Hematopoietic multipotent progenitor cell treated with erythropoietin and hydrocortisone succinate and interleukin-3 and kit ligand, for 17 days (in vitro differentiated cells): ENCODE results near the gene TNRC18.

Source experiments
- DNase-seq: peaks from one replicate; pipeline ENCODE4 v3.0.0-alpha.2; 2015; ENCODE audit warnings: low spot score

TNRC18 gene

DNA sequence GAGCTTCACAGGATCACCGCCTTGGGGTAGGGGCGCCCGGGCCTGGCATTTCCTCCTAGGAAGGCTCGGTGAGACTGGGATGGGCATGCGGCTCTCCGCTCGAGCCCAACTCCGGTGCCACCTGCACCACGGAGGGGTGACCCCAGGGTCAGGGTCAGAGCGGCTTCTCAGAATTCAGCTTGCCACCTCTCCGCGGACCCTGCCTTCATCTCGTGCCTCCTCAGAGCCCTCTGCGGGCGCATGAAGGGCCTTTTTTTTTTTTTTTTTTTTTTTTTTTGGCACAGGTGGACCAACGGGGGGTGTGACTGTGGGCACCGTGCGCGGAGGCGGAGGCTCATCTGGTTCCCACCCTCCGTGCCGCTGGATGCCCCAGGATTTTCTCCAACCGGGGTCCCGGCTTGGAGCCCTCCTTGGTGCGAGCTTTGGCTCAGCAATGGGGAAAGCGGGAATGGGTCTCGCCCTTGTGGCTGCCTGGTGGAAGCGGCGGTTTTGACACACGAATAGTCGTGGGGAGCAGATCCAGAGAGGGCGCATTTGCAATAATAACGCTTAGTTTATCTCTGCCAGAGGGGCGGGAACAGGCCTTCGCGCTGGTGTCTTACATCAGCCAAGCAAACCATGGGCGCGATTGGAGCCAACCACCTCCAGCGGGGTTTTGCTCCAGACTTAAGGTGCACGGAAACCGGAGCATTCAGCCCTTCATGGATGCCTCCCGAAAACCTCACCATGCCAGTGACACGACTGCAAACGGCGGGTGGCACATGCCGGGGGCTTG, 5.0 kb upstream of the TNRC18 start:
- DNase-seq, result peak; percentile 60

DNA sequence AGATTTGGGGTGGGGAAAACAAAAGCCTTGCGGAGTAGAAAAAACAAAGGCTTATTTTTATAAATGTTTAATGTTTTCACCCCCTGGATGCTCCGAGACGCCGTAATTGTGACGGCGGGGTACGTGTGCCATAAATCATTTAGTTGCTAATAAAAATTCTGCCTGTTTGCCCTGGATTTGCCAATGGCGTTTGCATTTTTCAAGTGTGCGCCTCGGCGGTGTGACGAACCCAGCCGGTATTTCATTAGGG, 2.5 kb upstream of the TNRC18 start:
- no peak for DNase-seq

GRCh38 chr7:5425507-5426225, 2.0 kb upstream of the TNRC18 start:
- peak; percentile 13 for DNase-seq

DNA sequence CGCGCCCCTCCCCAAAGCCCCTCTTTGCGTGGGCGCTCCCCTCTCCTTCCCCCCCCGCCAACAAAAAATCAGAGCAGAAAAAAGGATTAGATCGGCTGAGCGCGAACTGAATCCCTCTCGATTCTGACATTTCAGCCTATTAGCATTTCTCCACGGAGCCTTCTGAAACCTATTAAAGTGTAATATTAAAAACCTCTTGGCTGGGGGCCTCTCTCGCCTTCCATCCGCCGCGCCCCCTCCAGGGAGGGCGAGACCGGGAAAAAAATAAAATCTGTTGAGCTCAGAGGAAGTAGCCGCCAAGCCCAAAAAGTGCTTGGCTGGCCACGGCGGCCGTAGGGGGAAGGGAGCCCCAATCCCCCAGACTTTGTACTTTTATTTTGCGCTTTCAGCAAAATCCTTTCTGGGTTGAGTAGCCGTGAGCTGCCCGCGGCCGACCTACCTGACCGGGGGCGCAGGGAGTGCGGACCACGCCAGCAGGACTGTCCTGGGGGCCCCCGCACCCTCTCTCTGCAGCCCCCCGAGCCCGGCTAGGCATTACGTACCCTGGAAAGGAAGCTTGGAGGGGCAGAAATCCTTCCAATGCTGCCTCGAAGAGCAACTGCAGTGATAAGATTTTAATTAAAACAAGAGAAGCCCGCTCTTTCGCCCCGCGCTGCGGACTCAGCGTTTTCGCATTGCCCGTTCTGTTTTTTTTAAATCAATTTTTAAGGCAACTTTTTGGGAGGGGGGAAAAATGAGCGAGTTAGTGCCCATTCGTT, 1.3 kb upstream of the TNRC18 start:
- no peak for DNase-seq

- peak; percentile 68 for DNase-seq
These were observed 528 bp upstream of the TNRC18 start for GRCh38 chr7:5423976-5424748.

DNA sequence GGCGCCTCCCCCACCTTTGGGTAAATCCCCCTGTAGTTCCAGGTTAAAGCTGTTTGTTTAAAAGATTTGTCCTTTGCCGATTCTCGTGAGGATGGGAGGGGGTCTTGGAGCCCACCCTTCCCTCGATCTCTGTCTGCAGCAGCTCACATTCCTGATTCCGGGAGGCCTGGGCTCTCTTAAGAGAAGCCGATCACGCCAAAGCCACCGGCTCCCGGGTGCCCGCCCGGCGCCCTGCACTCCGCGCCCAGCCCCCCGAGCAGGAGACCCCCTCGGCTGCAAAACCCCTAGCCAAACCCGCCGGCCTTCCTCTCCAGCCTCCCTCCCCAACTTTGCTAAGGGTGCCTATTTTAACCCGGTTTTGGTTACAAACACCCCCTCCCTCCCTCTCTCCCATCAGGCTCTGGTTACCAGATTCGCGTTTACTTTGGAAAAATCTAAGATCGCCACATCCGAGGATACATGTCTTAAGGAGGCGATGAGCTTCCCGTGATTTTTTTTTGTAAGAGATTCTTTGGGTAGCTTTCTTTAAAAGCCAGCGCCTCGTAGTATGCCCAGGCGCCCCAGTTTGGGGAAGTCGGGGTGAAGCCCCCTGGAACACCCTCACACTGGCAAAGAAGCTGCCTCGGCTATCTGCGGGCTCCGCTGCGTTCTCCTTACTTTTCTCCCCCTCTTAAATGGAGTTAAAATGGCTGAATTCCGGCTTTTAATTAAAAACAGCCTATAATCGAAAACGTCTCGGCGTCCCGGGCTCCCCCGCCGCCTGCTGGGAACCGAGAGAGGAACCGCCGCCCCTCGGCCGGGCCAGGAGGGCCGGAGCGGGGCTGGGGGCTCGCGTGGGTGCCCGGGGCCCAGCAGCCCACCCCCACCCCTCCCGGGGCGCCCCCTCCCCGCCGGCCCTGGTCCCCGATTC, 983 bp downstream of the TNRC18 start:
- DNase-seq, result no peak

DNA sequence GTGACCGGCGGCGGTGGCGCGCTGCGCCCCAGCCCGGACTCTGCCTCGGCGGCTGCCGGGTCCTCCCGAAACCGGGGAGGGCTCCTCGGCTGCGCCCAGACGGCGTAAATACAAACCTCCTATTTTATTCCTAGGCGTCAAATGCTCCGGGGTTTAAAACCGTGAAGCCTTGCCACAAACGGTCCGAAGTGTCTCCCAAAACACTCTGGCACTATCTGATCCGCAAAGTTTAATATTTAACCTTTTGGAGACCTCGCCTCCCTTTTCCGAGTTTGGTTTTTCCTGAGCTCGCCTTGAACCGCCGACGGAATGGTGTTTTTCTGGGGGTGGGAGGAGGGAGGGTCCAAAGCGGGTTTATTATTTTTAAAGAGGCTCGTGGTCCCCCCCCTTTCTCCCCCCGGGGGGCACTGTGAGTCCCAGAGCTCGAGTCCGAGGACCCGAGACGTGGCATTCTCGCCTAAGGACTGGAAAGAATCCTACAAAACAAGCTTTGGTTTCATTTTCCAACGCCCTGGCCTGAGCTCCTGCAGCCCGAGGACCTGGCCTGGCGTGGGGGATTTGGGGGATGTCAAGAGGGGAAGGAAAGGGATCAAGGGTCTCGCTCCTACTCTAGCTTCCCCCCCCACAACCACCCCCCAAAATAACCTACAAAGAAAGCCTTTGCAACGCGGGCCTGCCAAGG, 1.8 kb downstream of the TNRC18 start:
- DNase-seq, result peak; percentile 14

DNA sequence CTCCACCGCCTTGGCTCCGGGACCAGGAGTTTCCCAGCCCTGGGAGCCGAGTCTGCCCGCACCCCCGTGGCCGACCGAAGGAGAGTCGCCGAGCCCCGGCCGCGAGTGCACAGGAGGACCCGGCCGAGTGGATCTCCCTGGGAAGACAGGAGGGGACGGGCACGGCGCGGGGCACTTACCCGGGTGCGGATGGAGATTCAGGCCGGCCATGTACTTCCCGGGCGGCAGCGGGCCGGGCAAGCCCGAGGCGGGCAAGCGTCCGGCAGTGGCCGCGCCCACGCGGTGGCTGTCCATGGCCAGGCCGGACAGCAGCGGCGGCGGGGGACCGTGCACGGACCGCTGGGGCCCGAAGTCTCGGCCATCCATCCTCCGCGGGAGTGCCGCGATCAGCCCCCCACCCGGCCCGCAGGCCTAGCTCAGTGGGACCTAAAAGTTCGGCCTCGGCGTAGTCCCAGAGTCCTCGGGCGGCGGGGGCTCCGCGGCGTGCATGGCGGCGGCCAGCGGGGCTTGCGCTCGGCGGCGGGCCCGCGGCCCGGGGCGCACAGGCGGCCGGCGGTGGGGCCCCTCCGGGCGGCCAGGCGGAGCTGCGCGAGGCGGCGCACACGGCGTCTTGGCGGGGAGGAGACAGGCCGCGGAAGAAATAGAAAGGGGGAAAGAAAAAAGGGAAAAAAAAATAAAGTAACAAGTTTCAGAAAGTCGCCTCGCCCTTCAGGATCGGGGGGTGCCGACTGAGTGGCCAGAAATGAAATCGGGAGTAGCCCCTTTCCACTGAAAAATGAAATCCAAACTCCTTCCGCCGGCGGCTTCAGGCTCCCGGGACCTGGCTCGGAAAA, 2.5 kb downstream of the TNRC18 start:
- DNase-seq, result no peak

- no peak for DNase-seq
These were observed 3.4 kb downstream of the TNRC18 start for GRCh38 chr7:5420067-5420880.

DNA sequence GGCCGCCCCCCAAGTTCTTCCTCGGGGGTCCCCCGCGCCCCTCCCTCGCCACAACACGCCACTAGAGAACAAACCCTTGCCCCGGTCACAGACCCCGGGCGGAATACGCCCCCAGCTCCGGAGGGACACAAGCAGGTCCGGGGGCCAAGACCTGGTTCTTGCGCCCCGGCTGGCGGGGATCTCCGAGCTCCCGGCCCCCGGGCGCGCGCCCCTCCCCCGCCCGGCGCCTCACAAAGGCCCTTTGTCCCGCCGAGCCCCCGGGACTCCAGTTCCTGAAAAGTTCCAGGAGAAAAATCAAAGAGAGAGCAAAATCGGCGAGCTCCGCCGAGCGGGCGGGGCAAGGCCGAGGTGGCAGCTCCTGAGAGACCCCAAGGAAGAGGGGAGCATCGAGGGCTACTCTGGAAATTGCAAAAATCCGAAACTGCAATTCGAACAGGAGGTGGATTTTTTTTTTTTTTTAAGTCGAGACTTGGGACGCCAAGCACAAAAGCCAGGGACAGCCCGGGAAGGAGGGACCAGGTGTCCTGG, 4.0 kb downstream of the TNRC18 start:
- DNase-seq, result no peak

DNA sequence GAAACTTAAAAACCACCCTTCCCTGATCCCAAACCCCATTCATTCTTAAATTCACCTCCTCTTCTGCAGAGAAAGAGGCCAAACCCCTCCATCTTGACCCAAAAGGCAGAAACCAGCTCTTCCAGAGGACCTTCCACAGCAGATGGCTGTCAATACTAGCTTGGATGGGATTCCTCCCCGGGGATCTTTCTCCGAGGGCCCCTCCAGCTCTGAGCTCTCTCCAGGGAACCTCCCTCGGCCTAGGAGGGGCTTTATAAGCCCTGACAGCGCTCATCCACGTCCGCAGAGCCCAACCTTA, 5.4 kb downstream of the TNRC18 start:
- no peak for DNase-seq

GRCh38 chr7:5417106-5418071, 6.2 kb downstream of the TNRC18 start:
- no peak for DNase-seq

- DNase-seq, result no peak
These were observed 8.7 kb downstream of the TNRC18 start for GRCh38 chr7:5414916-5415315.

- no peak for DNase-seq
These were observed 10.2 kb downstream of the TNRC18 start for GRCh38 chr7:5413449-5413786.

DNA sequence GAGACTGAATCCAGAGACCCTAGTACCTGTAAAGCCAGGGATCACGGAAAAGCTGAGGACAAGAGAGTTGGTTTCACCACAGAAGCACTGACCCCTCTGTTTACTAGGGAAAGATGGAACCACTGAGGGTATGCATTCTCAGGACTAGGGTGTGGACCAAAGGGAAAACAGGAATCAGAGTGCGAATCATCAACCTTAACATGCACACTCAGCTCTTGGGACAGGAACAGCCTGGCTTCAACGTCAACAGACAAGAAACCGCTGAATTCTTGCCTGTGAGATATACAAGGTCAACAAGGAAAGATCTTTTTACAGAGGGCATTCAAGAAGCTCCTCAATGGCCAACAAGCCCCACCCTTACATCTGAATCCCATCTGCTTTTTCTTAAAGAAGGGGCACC, 14.9 kb downstream of the TNRC18 start:
- DNase-seq, result no peak

DNA sequence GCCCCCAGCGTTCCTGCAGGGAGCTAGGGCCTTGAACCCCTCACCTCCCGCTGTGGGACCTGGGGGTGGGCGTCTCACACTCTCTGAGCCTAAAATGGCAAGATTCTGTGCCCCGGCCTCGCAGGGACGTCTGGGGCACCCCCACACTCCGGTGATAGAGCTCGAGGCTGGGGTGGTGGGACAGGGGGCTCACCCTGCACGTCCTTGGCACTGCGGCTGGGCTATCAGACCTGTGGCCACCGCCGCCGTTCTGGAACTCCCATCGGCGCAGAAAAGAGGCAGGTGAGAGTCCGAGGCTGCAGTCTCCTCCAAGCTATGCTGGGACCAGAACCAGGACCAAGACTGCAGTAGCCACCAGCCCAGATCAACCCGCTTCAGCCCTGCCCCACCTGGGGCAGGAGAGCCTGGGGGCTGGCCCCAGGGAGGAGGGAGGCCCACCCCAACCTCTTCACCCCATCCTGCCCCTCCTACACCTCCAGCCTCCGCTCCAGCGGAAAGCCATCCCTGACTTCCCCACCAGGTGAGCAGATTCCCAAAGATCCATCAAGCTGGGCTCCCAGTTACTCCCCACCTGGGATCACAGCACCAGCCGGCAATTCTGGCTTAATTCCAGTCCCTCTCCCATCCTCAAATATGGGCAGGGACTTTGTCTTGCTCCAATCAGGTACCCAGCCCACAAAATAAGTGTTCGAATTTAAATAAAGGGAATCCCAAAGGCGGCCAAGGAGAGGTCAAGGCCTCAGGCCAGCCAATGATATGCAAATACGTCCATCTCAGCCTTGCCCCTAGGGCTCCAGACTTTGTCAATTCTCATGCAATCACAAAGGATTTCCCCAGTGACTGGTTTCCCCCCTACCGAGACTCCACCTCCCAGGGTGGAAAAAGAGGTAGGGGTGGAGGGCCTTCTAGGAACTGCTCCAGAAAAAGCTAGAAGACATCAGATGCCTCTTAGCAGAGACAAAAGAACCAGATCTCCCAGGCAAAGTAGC, 16.4 kb downstream of the TNRC18 start:
- DNase-seq, result no peak

GRCh38 chr7:5404421-5404826, 19.2 kb downstream of the TNRC18 start:
- no peak for DNase-seq
